HepG2 (cell line): Measurements from ENCODE around the gene ARL5B. TPM values are rescaled to one million over a fixed set of nuclear protein-coding genes. Genes with fewer than 3 reads are reported as not detected.

ENCODE experiments used
- AHR ChIP-seq: IDR thresholded peaks from 2 replicates; pipeline ENCODE4 v1.6.1; 2018; ENCODE audit warnings: missing genetic modification reagents, missing compliant biosample characterization
- ARID4A ChIP-seq: sonication (generic); formaldehyde crosslinking; IDR thresholded peaks from 2 replicates; pipeline ENCODE4 v1.5.0; 2020; ENCODE audit warnings: mild to moderate bottlenecking, missing genetic modification reagents, borderline replicate concordance
- CCAR2 ChIP-seq: fragments of 200-400 bp; formaldehyde crosslinking; optimal IDR thresholded peaks from 2 replicates; pipeline ENCODE3; 2018; ENCODE audit warnings: low read depth, mild to moderate bottlenecking, low read length, moderate library complexity
- ELF4 ChIP-seq: sonication (generic); formaldehyde crosslinking; IDR thresholded peaks from 2 replicates; pipeline ENCODE4 v1.5.0; 2020; ENCODE audit warnings: missing genetic modification reagents, mild to moderate bottlenecking, moderate library complexity, borderline replicate concordance
- ELK4 ChIP-seq: sonication (generic); formaldehyde crosslinking; IDR thresholded peaks from 2 replicates; pipeline ENCODE4 v1.9.0; 2021; ENCODE audit warnings: missing genetic modification reagents, borderline replicate concordance
- HIC2 ChIP-seq: sonication (generic); formaldehyde crosslinking; IDR thresholded peaks from 2 replicates; pipeline ENCODE4 v1.9.0; 2022; ENCODE audit warnings: low read depth, missing genetic modification reagents
- HMGA1 ChIP-seq: sonication (generic); formaldehyde crosslinking; conservative IDR thresholded peaks from 2 replicates; pipeline ENCODE4 v1.4.0; 2020; ENCODE audit warnings: missing genetic modification reagents
- KLF12 ChIP-seq: sonication (generic); formaldehyde crosslinking; IDR thresholded peaks from 2 replicates; pipeline ENCODE4 v1.4.0; 2020; ENCODE audit warnings: missing genetic modification reagents, borderline replicate concordance
- MNT ChIP-seq: fragments of 450-650 bp; IDR thresholded peaks from 2 replicates; pipeline ENCODE4 v1.6.1; 2016
- SIN3A ChIP-seq: IDR thresholded peaks from 2 replicates; pipeline ENCODE4 v1.6.1; 2011; ENCODE audit warnings: low read depth, mild to moderate bottlenecking, control low read depth, low read length, borderline replicate concordance
- ZBTB8A ChIP-seq: sonication (generic); formaldehyde crosslinking; IDR thresholded peaks from 2 replicates; pipeline ENCODE4 v1.4.0; 2020; ENCODE audit warnings: mild to moderate bottlenecking, low read depth, missing genetic modification reagents, borderline replicate concordance
- ZNF264 ChIP-seq: sonication (generic); formaldehyde crosslinking; IDR thresholded peaks from 2 replicates; pipeline ENCODE4 v1.4.0; 2020; ENCODE audit warnings: missing genetic modification reagents
- ZNF382 ChIP-seq: sonication (generic); formaldehyde crosslinking; IDR thresholded peaks from 2 replicates; pipeline ENCODE4 v1.5.0; 2020; ENCODE audit warnings: missing genetic modification reagents, mild to moderate bottlenecking, borderline replicate concordance
- ZNF552 ChIP-seq: sonication (generic); formaldehyde crosslinking; IDR thresholded peaks from 2 replicates; pipeline ENCODE4 v1.9.0; 2022; ENCODE audit warnings: missing genetic modification reagents, mild to moderate bottlenecking, borderline replicate concordance
- ZNF780A ChIP-seq: sonication (generic); formaldehyde crosslinking; IDR thresholded peaks from 2 replicates; pipeline ENCODE4 v1.8.0; 2022; ENCODE audit warnings: mild to moderate bottlenecking, missing genetic modification reagents, moderate library complexity
- ZSCAN9 ChIP-seq: IDR thresholded peaks from 2 replicates; pipeline ENCODE4 v1.6.1; 2016; ENCODE audit warnings: borderline replicate concordance
- polyA plus RNA-seq, 8 experiments: library from polyadenylated mRNA; depleted of rRNA in 3 of 8; stranded (reverse) in 7 of 8; unstranded in 1 of 8; fragments of >200 nt; fragmentation: Illumina TruSeq in 4 of 8; extraction: Trizol in 4 of 8; gene quantifications; 2 replicates each; pipeline versions ENCODE4 v1.2.1 to v1.2.3, GENCODE V29; 2011 to 2016; ENCODE audit warnings: low read depth in 4 of 8, missing spikeins in 1 of 8, mixed read lengths in 1 of 8; ENCODE audit not compliant: insufficient read depth in 1 of 8
- total RNA-seq, 5 experiments: library from RNA; depleted of rRNA; stranded (reverse); fragments of >200 nt; fragmentation: Illumina TruSeq; extraction: Trizol; gene quantifications; 2 replicates each; pipeline ENCODE4 v1.2.3, GENCODE V29; 2016; ENCODE audit warnings: low read depth in 1 of 5

The ARL5B gene
- total and polyA plus RNA-seq, 2 of the 13 experiments (the other 11 are each of a cell fraction or from before 2014, with no cell fraction given) = 26.6 to 32.7 TPM

- TF ChIP-seq HIC2 (CRISPR knock-in tag) (no peak), ZSCAN9 (CRISPR knock-in tag) (no peak), ZNF264 (CRISPR knock-in tag) (no peak), CCAR2 (no peak), ZBTB8A (no peak), SIN3A (peak; percentile 98), ARID4A (peak; percentile 97), ELF4 (CRISPR knock-in tag) (peak; percentile 76; the same call in 1 of the 2 replicates), ELK4 (CRISPR knock-in tag) (no peak), ZNF780A (no peak), KLF12 (no peak), AHR (CRISPR knock-in tag) (0 out of 2 replicates have a peak, but pooled peaks have one; percentile 28), MNT (peak; percentile 79), ZNF552 (no peak), ZNF382 (CRISPR knock-in tag) (no peak), HMGA1 (CRISPR knock-in tag) (no peak)
Measured at GRCh38 chr10:18651324-18652007, 7.8 kb upstream of the ARL5B start, which contains the start of gene NSUN6 (continued).
